GM18502 (cell line): ENCODE results near the gene SLC7A6OS.
A peak's percentile ranks its signal among the peaks of the same experiment; 100 is the strongest.
"Not testable (repeated sequence)": the region's sequence is repeated elsewhere in the genome, so short reads cannot be mapped to it uniquely, and the experiment has no call there.

ENCODE experiments used
- ATAC-seq: cut with Tn5 transposase; IDR thresholded peaks from one replicate; pipeline ENCODE4 v1.9.1; 2021; ENCODE audit warnings: mild to moderate bottlenecking; ENCODE audit not compliant: unreplicated experiment, poor library complexity

SLC7A6OS gene

GRCh38 chr16:68299571-68300453, 10.9 kb downstream of the SLC7A6OS start:
- ATAC-seq = no peak

- ATAC-seq = no peak
Observed at GRCh38 chr16:68298907-68299561, 11.7 kb downstream of the SLC7A6OS start.

GRCh38 chr16:68298312-68298711, 12.4 kb downstream of the SLC7A6OS start:
- ATAC-seq = no peak

- ATAC-seq = no peak
Observed at GRCh38 chr16:68297908-68298307, 12.8 kb downstream of the SLC7A6OS start.

GRCh38 chr16:68296693-68297092, 14.1 kb downstream of the SLC7A6OS start:
- no peak for ATAC-seq

- ATAC-seq = no peak
Observed at GRCh38 chr16:68296291-68296690, 14.5 kb downstream of the SLC7A6OS start.

GRCh38 chr16:68292425-68292824, 18.3 kb downstream of the SLC7A6OS start:
- ATAC-seq = no peak

- ATAC-seq = no peak
Observed at GRCh38 chr16:68291227-68291626, 19.5 kb downstream of the SLC7A6OS start.

GRCh38 chr16:68290450-68290849, 20.3 kb downstream of the SLC7A6OS start:
- ATAC-seq = no peak

GRCh38 chr16:68289621-68290329, 21.0 kb downstream of the SLC7A6OS start:
- peak; percentile 82 for ATAC-seq

GRCh38 chr16:68289202-68289601, 21.5 kb downstream of the SLC7A6OS start:
- ATAC-seq = no peak

- not testable (repeated sequence) for ATAC-seq
Observed at GRCh38 chr16:68288796-68289195, 21.9 kb downstream of the SLC7A6OS start.

- ATAC-seq = no peak
Observed at GRCh38 chr16:68288252-68288650, 22.5 kb downstream of the SLC7A6OS start.

GRCh38 chr16:68287276-68288251, 23.2 kb downstream of the SLC7A6OS start:
- no peak for ATAC-seq

GRCh38 chr16:68286153-68287074, 24.3 kb downstream of the SLC7A6OS start:
- ATAC-seq = no peak

GRCh38 chr16:68285683-68286082, 25.1 kb downstream of the SLC7A6OS start:
- no peak for ATAC-seq

- ATAC-seq = peak; percentile 49
Observed at GRCh38 chr16:68284847-68285246, 25.9 kb downstream of the SLC7A6OS start.

GRCh38 chr16:68283801-68284598, 26.7 kb downstream of the SLC7A6OS start:
- ATAC-seq = no peak
